H9 (cell line): Measurements from ENCODE around the gene CES2. TPM values are rescaled to one million over a fixed set of nuclear protein-coding genes. Genes with fewer than 3 reads are reported as not detected.

Experiments used
- DNase-seq: peaks from one replicate; pipeline ENCODE4 v3.0.0-alpha.2; 2017
- H2AFZ ChIP-seq: one replicate; pipeline ENCODE4 v1.6.1; 2013; ENCODE audit warnings: mild to moderate bottlenecking, low read length, control low read depth, moderate library complexity
- H2AK5ac ChIP-seq: 2 replicates; pipeline ENCODE4 v1.6.1; 2013; ENCODE audit warnings: low read length, control low read depth, mixed read lengths; ENCODE audit not compliant: insufficient read length
- H2BK120ac ChIP-seq: one replicate; pipeline ENCODE4 v1.6.1; 2013; ENCODE audit warnings: low read depth, mild to moderate bottlenecking, low read length, control low read depth, inconsistent platforms; ENCODE audit not compliant: poor library complexity, severe bottlenecking
- H2BK12ac ChIP-seq: 2 replicates; pipeline ENCODE4 v1.6.1; 2013; ENCODE audit warnings: low read length, control low read depth, mixed read lengths, low read depth; ENCODE audit not compliant: insufficient read length
- H2BK15ac ChIP-seq: 2 replicates; pipeline ENCODE4 v1.6.1; 2013; ENCODE audit warnings: low read depth, low read length, control low read depth
- H2BK20ac ChIP-seq: one replicate; pipeline ENCODE4 v1.6.1; 2013; ENCODE audit warnings: low read depth, mild to moderate bottlenecking, low read length, control low read depth, inconsistent platforms; ENCODE audit not compliant: poor library complexity, severe bottlenecking
- H2BK5ac ChIP-seq: 2 replicates; pipeline ENCODE4 v1.6.1; 2013; ENCODE audit warnings: low read length, control low read depth, mixed read lengths; ENCODE audit not compliant: insufficient read length
- H3K14ac ChIP-seq: 2 replicates; pipeline ENCODE4 v1.6.1; 2013; ENCODE audit warnings: low read length, control low read depth; ENCODE audit not compliant: insufficient read depth
- H3K18ac ChIP-seq: 2 replicates; pipeline ENCODE4 v1.6.1; 2013; ENCODE audit warnings: low read depth, mild to moderate bottlenecking, mixed read lengths, low read length, control low read depth; ENCODE audit not compliant: insufficient read length
- H3K23ac ChIP-seq: 2 replicates; pipeline ENCODE4 v1.6.1; 2013; ENCODE audit warnings: low read length, control low read depth, mixed read lengths, low read depth; ENCODE audit not compliant: insufficient read length
- H3K23me2 ChIP-seq: 2 replicates; pipeline ENCODE4 v1.6.1; 2013; ENCODE audit warnings: low read depth, mild to moderate bottlenecking, mixed read lengths, low read length, control low read depth; ENCODE audit not compliant: insufficient read length, poor library complexity, severe bottlenecking
- H3K27ac ChIP-seq: 2 replicates; pipeline ENCODE4 v1.5.1; 2013; ENCODE audit warnings: low read length, control low read depth, mixed read lengths, low read depth; ENCODE audit not compliant: insufficient read length
- H3K27me3 ChIP-seq: 2 replicates; pipeline ENCODE4 v1.6.1; 2013; ENCODE audit warnings: low read length, control low read depth, inconsistent platforms; ENCODE audit not compliant: insufficient read depth
- H3K4ac ChIP-seq: 2 replicates; pipeline ENCODE4 v1.6.1; 2013; ENCODE audit warnings: low read depth, mild to moderate bottlenecking, control low read depth, inconsistent platforms, low read length, moderate library complexity
- H3K4me1 ChIP-seq: 2 replicates; pipeline ENCODE4 v1.6.1; 2013; ENCODE audit warnings: low read length, control low read depth, inconsistent platforms; ENCODE audit not compliant: insufficient read depth
- H3K4me2 ChIP-seq: 2 replicates; pipeline ENCODE4 v1.6.1; 2013; ENCODE audit warnings: low read length, control low read depth, mixed read lengths; ENCODE audit not compliant: insufficient read length, insufficient read depth
- H3K56ac ChIP-seq: 2 replicates; pipeline ENCODE4 v1.6.1; 2013; ENCODE audit warnings: low read depth, mild to moderate bottlenecking, mixed read lengths, low read length, control low read depth; ENCODE audit not compliant: insufficient read length
- H3K79me1 ChIP-seq: 2 replicates; pipeline ENCODE4 v1.6.1; 2013; ENCODE audit warnings: low read depth, mild to moderate bottlenecking, moderate library complexity, low read length, control low read depth, inconsistent platforms; ENCODE audit not compliant: insufficient read depth, poor library complexity, severe bottlenecking
- H3K79me2 ChIP-seq: 2 replicates; pipeline ENCODE4 v1.6.1; 2013; ENCODE audit warnings: low read length, control low read depth, inconsistent platforms; ENCODE audit not compliant: insufficient read depth
- H3K9ac ChIP-seq: 2 replicates; pipeline ENCODE4 v1.6.1; 2013; ENCODE audit warnings: low read length, control low read depth, mixed read lengths; ENCODE audit not compliant: insufficient read length; ENCODE audit errors: extremely low read depth
- H3K9me3 ChIP-seq: one replicate; pipeline ENCODE4 v1.6.1; 2013; ENCODE audit warnings: low read depth, low read length, inconsistent platforms; ENCODE audit not compliant: control insufficient read depth
- H3T11ph ChIP-seq: one replicate; pipeline ENCODE4 v1.6.1; 2013; ENCODE audit warnings: mild to moderate bottlenecking, low read length, control low read depth, inconsistent platforms
- H4K20me1 ChIP-seq: one replicate; pipeline ENCODE4 v1.6.1; 2013; ENCODE audit not compliant: control insufficient read depth, insufficient read length, insufficient read depth
- H4K5ac ChIP-seq: 2 replicates; pipeline ENCODE4 v1.6.1; 2013; ENCODE audit warnings: low read depth, mild to moderate bottlenecking, mixed read lengths, low read length, control low read depth; ENCODE audit not compliant: insufficient read length
- H4K8ac ChIP-seq: replicated peaks from 2 replicates; pipeline ENCODE4 v1.6.1; 2013; ENCODE audit warnings: low read length, control low read depth, mixed read lengths, low read depth; ENCODE audit not compliant: insufficient read length
- H4K91ac ChIP-seq: 2 replicates; pipeline ENCODE4 v1.6.1; 2013; ENCODE audit warnings: low read depth, mild to moderate bottlenecking, moderate library complexity, mixed read lengths, low read length, control low read depth; ENCODE audit not compliant: insufficient read length
- H3K27ac Mint-ChIP-seq, 3 experiments: 2 replicates in 2 of 3; 3 replicates in 1 of 3; pipeline ENCODE4 v1.8.0; 2020 to 2021; ENCODE audit warnings: mixed read lengths in 3 of 3, mild to moderate bottlenecking in 1 of 3, moderate library complexity in 1 of 3
- H3K27me3 Mint-ChIP-seq: 2 replicates; pipeline ENCODE4 v1.8.0; 2021; ENCODE audit warnings: low read depth, mild to moderate bottlenecking, moderate library complexity, mixed read lengths
- H3K36me3 Mint-ChIP-seq, 3 experiments: 2 replicates in 2 of 3; 3 replicates in 1 of 3; pipeline ENCODE4 v1.8.0; 2020 to 2021; ENCODE audit warnings: low read depth in 3 of 3, mixed read lengths in 3 of 3; ENCODE audit not compliant: insufficient read depth in 1 of 3
- H3K4me1 Mint-ChIP-seq, 2 experiments: 2 replicates each; pipeline ENCODE4 v1.8.0; 2020; ENCODE audit warnings: mixed read lengths in 2 of 2
- H3K4me3 Mint-ChIP-seq, 2 experiments: 2 replicates in 1 of 2; 3 replicates in 1 of 2; pipeline ENCODE4 v1.8.0; 2020 to 2021; ENCODE audit warnings: mild to moderate bottlenecking in 2 of 2, mixed read lengths in 2 of 2, moderate library complexity in 1 of 2
- H3K9me3 Mint-ChIP-seq, 2 experiments: 2 replicates in 1 of 2; 3 replicates in 1 of 2; pipeline ENCODE4 v1.8.0; 2020; ENCODE audit warnings: mild to moderate bottlenecking in 2 of 2, mixed read lengths in 2 of 2, moderate library complexity in 1 of 2
- CTCF ChIP-seq: fragments of 200-600 bp; sonication (generic); conservative IDR thresholded peaks from 3 replicates; pipeline ENCODE4 v1.8.0; 2021; ENCODE audit warnings: antibody characterized with exemption, mild to moderate bottlenecking
- WGBS: extraction: QIAGEN DNeasy Blood & Tissue Kit; methylation state at CpG from one replicate; pipeline ENCODE4 v1.1.7; 2013; ENCODE audit warnings: missing lambda C conversion rate, low lambda C conversion rate, mixed read lengths; ENCODE audit not compliant: insufficient read length; ENCODE audit errors: extremely low coverage; 5-methylcytosine and 5-hydroxymethylcytosine counted together
- total RNA-seq: library from RNA; stranded (reverse); gene quantifications from 2 replicates; pipeline ENCODE4 v1.2.1, GENCODE V29; 2021

The CES2 gene
- total RNA-seq, 1 experiment from 2014 or later = 28.2 TPM

- no peak overlapping the region for H4K91ac ChIP-seq
- H3K4me1 ChIP-seq = no peaks in the 10 kb centered on the region
- H3K23me2 ChIP-seq = no peaks in the 10 kb centered on the region
- no peak overlapping the region for H2BK20ac ChIP-seq
- no peak overlapping the region for H2BK12ac ChIP-seq
- no peak overlapping the region for H3T11ph ChIP-seq
- no peak overlapping the region for H3K9ac ChIP-seq
- H3K18ac ChIP-seq = no peak overlapping the region
- H3K27me3 ChIP-seq = no peaks in the 10 kb centered on the region
- no peak overlapping the region for H4K8ac ChIP-seq
- H3K4me3 Mint-ChIP-seq = no peak overlapping the region
- peaks cover 7 to 9% of the 10 kb centered on the region in 2 experiments for H3K4me1 Mint-ChIP-seq
- no peak overlapping the region for H2BK120ac ChIP-seq
- H3K9me3 ChIP-seq = no peaks in the 10 kb centered on the region
- H4K5ac ChIP-seq = no peak overlapping the region
- H3K14ac ChIP-seq = no peak overlapping the region
- H3K9me3 Mint-ChIP-seq = no peaks in the 10 kb centered on the region
- no peak for TF ChIP-seq CTCF
- no CpG with 5 or more reads among the region's 6 CpGs for WGBS
- no peak overlapping the region for H2BK5ac ChIP-seq
- H3K4ac ChIP-seq = no peak overlapping the region
- no peak overlapping the region for H2AK5ac ChIP-seq
- no peaks in the 10 kb centered on the region for H3K27me3 Mint-ChIP-seq
- H3K4me2 ChIP-seq = no peak overlapping the region
- peaks cover 3 to 25% (median 18%) of the 10 kb centered on the region in 3 experiments; a peak in 4 of 7 replicates for H3K36me3 Mint-ChIP-seq
- no peak overlapping the region for H3K27ac Mint-ChIP-seq
- H3K27ac ChIP-seq = no peak overlapping the region
- no peaks in the 10 kb centered on the region for H3K79me2 ChIP-seq
- H3K23ac ChIP-seq = no peak overlapping the region
- H4K20me1 ChIP-seq = peaks cover 4% of the 10 kb centered on the region
- H3K56ac ChIP-seq = no peak overlapping the region
- no peaks in the 10 kb centered on the region for H3K79me1 ChIP-seq
- no peak overlapping the region for H2BK15ac ChIP-seq
- DNase-seq = no peak
- H2AFZ ChIP-seq = no peak overlapping the region
Measured at GRCh38 chr16:66891797-66892196, 43.5 kb upstream of the CES2 start.
